ENCODE measurements around the gene LRIT2.

DNA sequence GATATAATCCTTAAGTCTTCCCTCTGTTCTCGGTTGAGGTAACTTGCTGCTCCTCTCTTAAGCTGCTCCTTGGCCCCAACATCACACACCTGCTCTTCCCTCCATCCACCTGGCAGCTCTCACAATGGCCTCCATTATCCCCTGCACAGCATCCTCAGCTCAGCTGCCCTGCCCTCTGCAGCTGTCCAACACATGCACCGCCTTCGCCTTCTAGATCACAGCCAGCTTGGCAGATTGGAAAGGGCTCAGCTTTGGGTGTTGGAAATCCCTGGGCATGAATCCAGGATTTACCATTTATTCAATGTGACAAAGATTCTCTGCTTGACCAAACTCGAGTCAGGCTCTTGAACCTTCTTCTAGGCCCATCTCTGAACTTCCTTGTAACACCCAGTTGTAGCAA, 40.1 kb upstream of the LRIT2 start:
- no peak for TF ChIP-seq EZH2 (IDR thresholded peaks at IDR 0.05; ENCODE audit: borderline replicate concordance, low read depth, low read length, poor library complexity, severe bottlenecking)
- TF ChIP-seq, protein P1, sequence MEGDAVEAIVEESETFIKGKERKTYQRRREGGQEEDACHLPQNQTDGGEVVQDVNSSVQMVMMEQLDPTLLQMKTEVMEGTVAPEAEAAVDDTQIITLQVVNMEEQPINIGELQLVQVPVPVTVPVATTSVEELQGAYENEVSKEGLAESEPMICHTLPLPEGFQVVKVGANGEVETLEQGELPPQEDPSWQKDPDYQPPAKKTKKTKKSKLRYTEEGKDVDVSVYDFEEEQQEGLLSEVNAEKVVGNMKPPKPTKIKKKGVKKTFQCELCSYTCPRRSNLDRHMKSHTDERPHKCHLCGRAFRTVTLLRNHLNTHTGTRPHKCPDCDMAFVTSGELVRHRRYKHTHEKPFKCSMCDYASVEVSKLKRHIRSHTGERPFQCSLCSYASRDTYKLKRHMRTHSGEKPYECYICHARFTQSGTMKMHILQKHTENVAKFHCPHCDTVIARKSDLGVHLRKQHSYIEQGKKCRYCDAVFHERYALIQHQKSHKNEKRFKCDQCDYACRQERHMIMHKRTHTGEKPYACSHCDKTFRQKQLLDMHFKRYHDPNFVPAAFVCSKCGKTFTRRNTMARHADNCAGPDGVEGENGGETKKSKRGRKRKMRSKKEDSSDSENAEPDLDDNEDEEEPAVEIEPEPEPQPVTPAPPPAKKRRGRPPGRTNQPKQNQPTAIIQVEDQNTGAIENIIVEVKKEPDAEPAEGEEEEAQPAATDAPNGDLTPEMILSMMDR (conservative IDR thresholded peaks at IDR 0.05; ENCODE audit: low read depth, low read length): no peak
